RWPE2 (cell line): ENCODE results near the gene ZNF738.
A peak's percentile ranks its signal among the peaks of the same experiment; 100 is the strongest.
"Not testable (repeated sequence)": the region's sequence is repeated elsewhere in the genome, so short reads cannot be mapped to it uniquely, and the experiment has no call there.

ENCODE experiments used
- ATAC-seq: fragments of 200-7000 bp; cut with Tn5 transposase; 3 replicates; pipeline ENCODE4 v1.9.1; 2021; ENCODE audit warnings: low read depth
- DNase-seq: peaks from one replicate; pipeline ENCODE4 v3.0.0-alpha.2; 2020; ENCODE audit warnings: low spot score
- H3K27ac ChIP-seq: fragments of 450-650 bp; 2 replicates; pipeline ENCODE4 v1.5.1; 2017; ENCODE audit warnings: mild to moderate bottlenecking; ENCODE audit not compliant: poor library complexity, severe bottlenecking
- H3K27me3 ChIP-seq: fragments of 250-450 bp; sonication (Bioruptor Pico); 2 replicates; pipeline ENCODE4 v1.5.1; 2021; ENCODE audit warnings: mild to moderate bottlenecking, moderate library complexity; ENCODE audit not compliant: insufficient read depth, poor library complexity, severe bottlenecking
- H3K36me3 ChIP-seq: fragments of 250-450 bp; sonication (Bioruptor Pico); 2 replicates; pipeline ENCODE4 v1.5.1; 2020; ENCODE audit warnings: low read depth, mild to moderate bottlenecking, moderate library complexity
- H3K4me1 ChIP-seq: fragments of 250-450 bp; sonication (Bioruptor Pico); 2 replicates; pipeline ENCODE4 v1.5.1; 2021; ENCODE audit warnings: mild to moderate bottlenecking, moderate library complexity; ENCODE audit not compliant: insufficient read depth, poor library complexity, severe bottlenecking
- H3K4me3 ChIP-seq: fragments of 250-450 bp; sonication (Bioruptor Pico); 2 replicates; pipeline ENCODE4 v1.5.1; 2021; ENCODE audit warnings: mild to moderate bottlenecking, moderate library complexity; ENCODE audit not compliant: severe bottlenecking
- H3K9me3 ChIP-seq: fragments of 250-450 bp; sonication (Bioruptor Pico); 2 replicates; pipeline ENCODE4 v1.5.1; 2021; ENCODE audit warnings: mild to moderate bottlenecking, moderate library complexity; ENCODE audit not compliant: severe bottlenecking
- CTCF ChIP-seq: fragments of 450-650 bp; IDR thresholded peaks from one replicate; pipeline ENCODE4 v1.5.1; 2017; ENCODE audit warnings: mild to moderate bottlenecking, moderate library complexity; ENCODE audit not compliant: poor library complexity, severe bottlenecking

ZNF738 gene

GRCh38 chr19:21328885-21329605, 29.8 kb upstream of the ZNF738 start, which contains the start of gene ZNF708:
ZNF708 (minus strand) TSS chr19:21329410; CDS start chr19:21329212, 198 bp downstream.
- ATAC-seq = peak; percentile 99
- H3K27ac ChIP-seq = peak within 1 kb of the TSS; percentile 67
- no peak for TF ChIP-seq CTCF
- DNase-seq = peak; percentile 65
- H3K4me3 ChIP-seq = peak within 1 kb of the TSS; percentile 55
- no peaks in the 10 kb centered on the region for H3K9me3 ChIP-seq
- H3K27me3 ChIP-seq = no peaks in the 10 kb centered on the region
- H3K36me3 ChIP-seq = peaks cover 9% of the 10 kb centered on the region
- no peaks in the 10 kb centered on the region for H3K4me1 ChIP-seq

DNA sequence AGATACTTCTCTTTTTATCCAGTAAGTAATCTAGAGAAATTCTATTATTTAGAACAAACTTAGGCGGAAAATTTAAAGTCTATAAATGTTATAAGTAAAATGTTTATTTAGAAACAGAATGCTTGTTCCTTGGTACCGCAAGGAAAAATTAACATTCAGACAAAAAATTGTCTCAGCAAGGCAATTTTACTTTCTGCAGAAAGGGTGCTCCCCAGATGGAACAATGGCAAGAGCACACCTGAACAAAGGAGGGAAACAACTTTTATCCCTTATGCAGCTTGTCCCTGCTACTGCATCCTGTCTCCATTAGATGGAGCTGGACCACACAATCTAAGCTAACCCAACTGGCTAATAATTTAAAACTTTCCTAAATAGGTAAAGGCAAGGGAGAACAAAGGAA, 23.1 kb upstream of the ZNF738 start:
- ATAC-seq (no peak), DNase-seq (no peak)
- no peaks in the 10 kb centered on the region for H3K4me1 ChIP-seq
- H3K36me3 ChIP-seq = no peaks in the 10 kb centered on the region
- TF ChIP-seq CTCF = no peak
- H3K27me3 ChIP-seq = no peaks in the 10 kb centered on the region
- H3K27ac ChIP-seq = no peak overlapping the region
- no peaks in the 10 kb centered on the region for H3K9me3 ChIP-seq
- H3K4me3 ChIP-seq = no peak overlapping the region

DNA sequence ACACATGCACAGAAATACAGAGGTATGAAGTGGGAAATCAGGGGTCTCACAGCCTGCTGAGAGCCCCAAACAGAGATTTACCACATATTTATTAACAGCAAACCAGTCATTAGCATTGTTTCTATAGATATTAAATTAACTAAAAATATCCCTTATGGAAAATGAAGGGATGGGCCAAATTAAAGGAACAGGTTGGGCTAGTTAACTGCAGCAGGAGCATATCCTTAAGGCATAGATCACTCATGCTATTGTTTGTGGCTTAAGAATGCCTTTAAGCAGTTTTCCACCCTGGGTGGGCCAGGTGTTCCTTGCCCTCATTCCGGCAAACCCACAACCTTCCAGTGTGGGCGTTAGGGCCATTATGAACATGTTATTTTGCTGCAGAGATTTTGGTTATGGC, 14.0 kb upstream of the ZNF738 start:
- not testable (repeated sequence) for H3K4me3 ChIP-seq, ATAC-seq, H3K4me1 ChIP-seq, H3K27me3 ChIP-seq, H3K9me3 ChIP-seq, H3K36me3 ChIP-seq, DNase-seq, H3K27ac ChIP-seq

DNA sequence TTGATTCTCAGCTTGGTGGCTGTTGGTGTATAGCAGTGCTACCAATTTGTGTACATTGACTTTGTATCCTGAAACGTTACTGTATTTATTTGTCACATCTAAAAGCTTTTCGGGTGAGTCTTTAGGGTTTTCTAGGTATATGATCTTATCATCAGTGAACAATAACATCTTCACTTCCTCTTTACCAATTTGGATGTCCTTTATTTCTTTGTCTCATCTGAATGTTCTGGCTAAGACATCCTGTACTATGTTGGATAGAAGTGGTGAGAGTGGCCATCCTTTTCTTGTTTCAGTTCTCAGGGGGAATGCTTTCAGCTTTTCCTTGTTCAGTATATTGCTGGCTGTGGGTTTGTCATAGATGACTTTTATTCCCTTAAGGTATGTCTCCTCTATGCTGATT, 6.0 kb upstream of the ZNF738 start:
- H3K4me3 ChIP-seq = no peak overlapping the region
- no peak for DNase-seq
- H3K36me3 ChIP-seq = no peaks in the 10 kb centered on the region
- ATAC-seq = no peak
- H3K9me3 ChIP-seq = no peaks in the 10 kb centered on the region
- no peak overlapping the region for H3K27ac ChIP-seq
- TF ChIP-seq CTCF = no peak
- H3K27me3 ChIP-seq = no peaks in the 10 kb centered on the region
- no peaks in the 10 kb centered on the region for H3K4me1 ChIP-seq

DNA sequence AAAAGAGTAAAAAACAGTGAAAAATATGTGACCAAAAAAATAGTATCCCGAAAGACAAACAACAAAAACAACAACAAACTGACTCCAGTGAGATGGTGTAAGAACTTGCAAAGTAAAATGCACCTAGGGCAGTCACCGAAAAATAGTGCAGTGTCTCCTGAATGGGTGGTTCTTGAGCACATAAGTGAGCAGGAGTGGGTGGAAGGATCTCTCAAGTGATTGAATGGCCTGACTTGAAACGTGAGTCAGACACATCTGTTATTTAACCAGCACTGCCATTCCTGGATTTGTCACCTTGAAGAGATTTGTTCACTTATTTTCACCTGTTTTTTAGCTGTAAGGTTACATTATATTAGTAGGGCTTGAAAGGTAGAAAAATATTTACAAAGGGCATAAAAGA, 3.5 kb downstream of the ZNF738 start:
- Histone ChIP-seq H3K4me1 (no peaks in the 10 kb centered on the region), H3K27ac (no peak overlapping the region), H3K36me3 (peaks cover 27% of the 10 kb centered on the region), H3K9me3 (peaks cover 3% of the 10 kb centered on the region), H3K27me3 (no peaks in the 10 kb centered on the region), H3K4me3 (no peak overlapping the region)
- TF ChIP-seq CTCF = no peak
- ATAC-seq (no peak), DNase-seq (no peak)
